CD4-positive, alpha-beta T cell treated with Interleukin-10 for 1 hour (primary cell): Measurements from ENCODE around the gene CFAP46.
"Not testable (repeated sequence)": the region's sequence is repeated elsewhere in the genome, so short reads cannot be mapped to it uniquely, and the experiment has no call there.

Experiments used
- DNase-seq: peaks from one replicate; pipeline ENCODE4 v3.0.0-alpha.2; 2020

The CFAP46 gene

GRCh38 chr10:132926777-132927650 lies 15.4 kb downstream of the CFAP46 start:
- no peak for DNase-seq

- no peak for DNase-seq
Measured at GRCh38 chr10:132926070-132926469, 16.3 kb downstream of the CFAP46 start.

GRCh38 chr10:132925614-132926013 lies 16.8 kb downstream of the CFAP46 start:
- no peak for DNase-seq

GRCh38 chr10:132925071-132925561 lies 17.3 kb downstream of the CFAP46 start:
- no peak for DNase-seq

GRCh38 chr10:132924046-132924952 lies 18.1 kb downstream of the CFAP46 start:
- no peak for DNase-seq

GRCh38 chr10:132923384-132923783 lies 19.0 kb downstream of the CFAP46 start:
- DNase-seq = not testable (repeated sequence)

- DNase-seq = no peak
Measured at GRCh38 chr10:132922872-132923271, 19.5 kb downstream of the CFAP46 start.

GRCh38 chr10:132921818-132922807 lies 20.3 kb downstream of the CFAP46 start:
- no peak for DNase-seq

GRCh38 chr10:132921086-132921485 lies 21.3 kb downstream of the CFAP46 start:
- no peak for DNase-seq

- no peak for DNase-seq
Measured at GRCh38 chr10:132920101-132920925, 22.1 kb downstream of the CFAP46 start.

- DNase-seq = no peak
Measured at GRCh38 chr10:132919374-132920100, 22.8 kb downstream of the CFAP46 start.

- DNase-seq = no peak
Measured at GRCh38 chr10:132918617-132919373, 23.6 kb downstream of the CFAP46 start.

- DNase-seq = no peak
Measured at GRCh38 chr10:132918264-132918616, 24.1 kb downstream of the CFAP46 start.

- DNase-seq = no peak
Measured at GRCh38 chr10:132916956-132917666, 25.3 kb downstream of the CFAP46 start.

GRCh38 chr10:132916421-132916841 lies 25.9 kb downstream of the CFAP46 start:
- DNase-seq = no peak

GRCh38 chr10:132915411-132915810 lies 27.0 kb downstream of the CFAP46 start:
- no peak for DNase-seq

GRCh38 chr10:132914732-132915131 lies 27.6 kb downstream of the CFAP46 start:
- DNase-seq = no peak

- DNase-seq = no peak
Measured at GRCh38 chr10:132913559-132914115, 28.7 kb downstream of the CFAP46 start.
